Epithelial cell of esophagus (primary cell): ENCODE results near the gene GNAS.
A peak's percentile ranks its signal among the peaks of the same experiment; 100 is the strongest.

Source experiments
- DNase-seq: peaks from one replicate; pipeline ENCODE4 v3.0.0; 2010; ENCODE audit warnings: low read depth
- H3K4me3 ChIP-seq: 2 replicates; pipeline ENCODE4 v1.5.1; 2011; ENCODE audit warnings: mild to moderate bottlenecking, low read length, control low read depth
- CTCF ChIP-seq: IDR thresholded peaks from 2 replicates; pipeline ENCODE4 v1.5.1; 2011; ENCODE audit warnings: low read depth, mild to moderate bottlenecking, low read length, control low read depth, inconsistent platforms; ENCODE audit not compliant: insufficient read depth; ENCODE audit errors: missing control alignments

GNAS gene

GRCh38 chr20:58870293-58871014, 17.9 kb downstream of the GNAS start:
- H3K4me3 ChIP-seq: no peak overlapping the region
- peak; percentile 60 for DNase-seq
- peak; percentile 97 for TF ChIP-seq CTCF

- no peak for TF ChIP-seq CTCF
Measured at GRCh38 chr20:58871533-58872102, 19.1 kb downstream of the GNAS start.

GRCh38 chr20:58874469-58874868, 22.0 kb downstream of the GNAS start:
- no peak for DNase-seq
- no peak for TF ChIP-seq CTCF
- no peak overlapping the region for H3K4me3 ChIP-seq

More at GRCh38 chr20:58871533-58872102, 19.1 kb downstream of the GNAS start:
- DNase-seq: peak; percentile 4
- H3K4me3 ChIP-seq: no peak overlapping the region

- no peak overlapping the region for H3K4me3 ChIP-seq
- no peak for TF ChIP-seq CTCF
- no peak for DNase-seq
Measured at GRCh38 chr20:58875111-58875510, 22.6 kb downstream of the GNAS start.

GRCh38 chr20:58875541-58876134, 23.1 kb downstream of the GNAS start:
- H3K4me3 ChIP-seq: no peak overlapping the region
- no peak for TF ChIP-seq CTCF
- DNase-seq: peak; percentile 80

- TF ChIP-seq CTCF: no peak
- DNase-seq: no peak
- H3K4me3 ChIP-seq: no peak overlapping the region
Measured at GRCh38 chr20:58876437-58876836, 23.9 kb downstream of the GNAS start.
